Ovary (tissue), 3 donors: Measurements from ENCODE around the gene MIA.

Experiments used
- EP300 ChIP-seq: sonication (generic); formaldehyde crosslinking; IDR thresholded peaks from one replicate; pipeline ENCODE4 v1.6.1; 2017; ENCODE audit warnings: antibody characterized with exemption
- POLR2A ChIP-seq: fragments of 450-650 bp; IDR thresholded peaks from one replicate; pipeline ENCODE4 v1.6.1; 2017; ENCODE audit warnings: antibody characterized with exemption, mild to moderate bottlenecking, moderate library complexity
- TF ChIP-seq, protein P1 (sequence below), 3 donors: fragments of 450-650 bp in 2 of 3; fragments of 200-600 bp in 1 of 3; IDR thresholded peaks; one replicate each; pipeline versions ENCODE4 v1.5.1 to v1.8.0; 2016 to 2022; ENCODE audit warnings: antibody characterized with exemption in 3 of 3, mild to moderate bottlenecking in 1 of 3
- donor health status: DM: no; HTN: no; CAD: no.

- TF ChIP-seq, protein P1, sequence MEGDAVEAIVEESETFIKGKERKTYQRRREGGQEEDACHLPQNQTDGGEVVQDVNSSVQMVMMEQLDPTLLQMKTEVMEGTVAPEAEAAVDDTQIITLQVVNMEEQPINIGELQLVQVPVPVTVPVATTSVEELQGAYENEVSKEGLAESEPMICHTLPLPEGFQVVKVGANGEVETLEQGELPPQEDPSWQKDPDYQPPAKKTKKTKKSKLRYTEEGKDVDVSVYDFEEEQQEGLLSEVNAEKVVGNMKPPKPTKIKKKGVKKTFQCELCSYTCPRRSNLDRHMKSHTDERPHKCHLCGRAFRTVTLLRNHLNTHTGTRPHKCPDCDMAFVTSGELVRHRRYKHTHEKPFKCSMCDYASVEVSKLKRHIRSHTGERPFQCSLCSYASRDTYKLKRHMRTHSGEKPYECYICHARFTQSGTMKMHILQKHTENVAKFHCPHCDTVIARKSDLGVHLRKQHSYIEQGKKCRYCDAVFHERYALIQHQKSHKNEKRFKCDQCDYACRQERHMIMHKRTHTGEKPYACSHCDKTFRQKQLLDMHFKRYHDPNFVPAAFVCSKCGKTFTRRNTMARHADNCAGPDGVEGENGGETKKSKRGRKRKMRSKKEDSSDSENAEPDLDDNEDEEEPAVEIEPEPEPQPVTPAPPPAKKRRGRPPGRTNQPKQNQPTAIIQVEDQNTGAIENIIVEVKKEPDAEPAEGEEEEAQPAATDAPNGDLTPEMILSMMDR (IDR thresholded peaks at IDR 0.05) = no peak
- TF ChIP-seq POLR2A (no peak), EP300 (no peak)
These were observed 29.9 kb upstream of the MIA start for GRCh38 chr19:40745402-40745780.
